ENCODE data around the gene XYLB.
"Not testable (repeated sequence)": the region's sequence is repeated elsewhere in the genome, so short reads cannot be mapped to it uniquely, and the experiment has no call there.

The XYLB gene

DNA sequence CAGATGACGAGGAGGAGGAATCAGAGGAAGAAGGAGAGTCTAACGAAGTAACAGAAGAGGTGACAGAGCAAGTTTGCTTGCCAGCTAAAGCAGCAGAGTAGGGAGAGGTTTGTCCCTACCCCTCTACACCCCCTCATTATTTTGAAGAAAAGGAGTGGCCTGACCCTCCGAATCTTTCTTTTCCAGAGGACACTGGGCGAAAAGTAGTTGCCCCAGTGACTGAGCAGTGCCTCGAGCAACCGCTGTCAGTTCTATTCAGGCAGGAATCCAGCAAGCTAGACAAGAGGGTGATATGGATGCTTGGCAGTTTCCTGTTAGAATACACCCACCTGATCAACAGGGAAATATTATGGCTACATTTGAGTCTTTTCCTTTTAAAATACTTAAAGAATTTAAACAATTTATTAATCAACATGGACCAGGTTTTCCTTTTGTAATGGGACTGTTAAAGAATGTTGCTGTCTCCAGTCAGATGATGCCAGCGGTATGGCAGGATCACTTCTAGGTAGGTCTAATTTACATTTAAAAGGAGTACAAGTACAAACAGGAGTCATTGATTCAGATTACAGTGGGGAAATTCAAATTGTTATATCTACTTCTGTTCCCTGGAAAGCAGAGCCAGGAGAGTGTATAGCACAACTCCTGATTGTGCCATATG, 75.2 kb downstream of the XYLB start:
- TF ChIP-seq, protein P1, sequence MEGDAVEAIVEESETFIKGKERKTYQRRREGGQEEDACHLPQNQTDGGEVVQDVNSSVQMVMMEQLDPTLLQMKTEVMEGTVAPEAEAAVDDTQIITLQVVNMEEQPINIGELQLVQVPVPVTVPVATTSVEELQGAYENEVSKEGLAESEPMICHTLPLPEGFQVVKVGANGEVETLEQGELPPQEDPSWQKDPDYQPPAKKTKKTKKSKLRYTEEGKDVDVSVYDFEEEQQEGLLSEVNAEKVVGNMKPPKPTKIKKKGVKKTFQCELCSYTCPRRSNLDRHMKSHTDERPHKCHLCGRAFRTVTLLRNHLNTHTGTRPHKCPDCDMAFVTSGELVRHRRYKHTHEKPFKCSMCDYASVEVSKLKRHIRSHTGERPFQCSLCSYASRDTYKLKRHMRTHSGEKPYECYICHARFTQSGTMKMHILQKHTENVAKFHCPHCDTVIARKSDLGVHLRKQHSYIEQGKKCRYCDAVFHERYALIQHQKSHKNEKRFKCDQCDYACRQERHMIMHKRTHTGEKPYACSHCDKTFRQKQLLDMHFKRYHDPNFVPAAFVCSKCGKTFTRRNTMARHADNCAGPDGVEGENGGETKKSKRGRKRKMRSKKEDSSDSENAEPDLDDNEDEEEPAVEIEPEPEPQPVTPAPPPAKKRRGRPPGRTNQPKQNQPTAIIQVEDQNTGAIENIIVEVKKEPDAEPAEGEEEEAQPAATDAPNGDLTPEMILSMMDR (conservative IDR thresholded peaks at IDR 0.05; ENCODE audit: low read depth, low read length): no peak
- H3K4me3 ChIP-seq (ENCODE audit: low read depth, low read length): no peak overlapping the region
- DNase-seq (ENCODE audit: low read depth): no peak

DNA sequence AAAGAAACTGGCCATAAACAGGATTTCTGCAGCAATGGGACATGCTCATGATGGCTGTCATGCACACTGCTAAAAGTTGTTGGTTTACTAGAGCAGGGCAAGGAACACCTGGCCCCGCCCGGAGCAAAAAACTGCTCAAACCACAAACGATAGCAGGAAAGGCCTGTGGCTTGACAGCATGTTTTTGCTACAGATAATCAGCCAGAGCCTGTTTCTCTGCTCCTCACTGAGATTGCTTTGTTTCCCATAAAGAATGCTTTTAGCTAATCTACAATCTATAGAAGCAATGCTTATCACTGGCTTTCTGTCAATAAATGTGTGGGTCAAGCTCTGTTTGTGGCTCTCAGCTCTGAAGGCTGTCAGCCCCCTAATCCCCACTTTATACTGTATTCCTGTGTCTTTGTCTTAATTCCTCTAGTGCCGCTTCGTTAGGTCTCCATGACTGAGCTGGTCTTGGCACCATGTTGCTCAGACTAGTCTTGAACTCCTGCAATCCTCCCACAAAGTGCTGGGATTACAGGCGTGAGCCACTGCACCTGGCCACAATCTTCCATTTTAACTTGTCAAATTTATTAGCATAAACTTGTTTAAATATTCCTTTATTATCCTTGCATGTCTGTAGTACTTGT, 80.3 kb downstream of the XYLB start:
- H3K4me3 ChIP-seq (ENCODE audit: low read depth, low read length): not testable (repeated sequence)

DNA sequence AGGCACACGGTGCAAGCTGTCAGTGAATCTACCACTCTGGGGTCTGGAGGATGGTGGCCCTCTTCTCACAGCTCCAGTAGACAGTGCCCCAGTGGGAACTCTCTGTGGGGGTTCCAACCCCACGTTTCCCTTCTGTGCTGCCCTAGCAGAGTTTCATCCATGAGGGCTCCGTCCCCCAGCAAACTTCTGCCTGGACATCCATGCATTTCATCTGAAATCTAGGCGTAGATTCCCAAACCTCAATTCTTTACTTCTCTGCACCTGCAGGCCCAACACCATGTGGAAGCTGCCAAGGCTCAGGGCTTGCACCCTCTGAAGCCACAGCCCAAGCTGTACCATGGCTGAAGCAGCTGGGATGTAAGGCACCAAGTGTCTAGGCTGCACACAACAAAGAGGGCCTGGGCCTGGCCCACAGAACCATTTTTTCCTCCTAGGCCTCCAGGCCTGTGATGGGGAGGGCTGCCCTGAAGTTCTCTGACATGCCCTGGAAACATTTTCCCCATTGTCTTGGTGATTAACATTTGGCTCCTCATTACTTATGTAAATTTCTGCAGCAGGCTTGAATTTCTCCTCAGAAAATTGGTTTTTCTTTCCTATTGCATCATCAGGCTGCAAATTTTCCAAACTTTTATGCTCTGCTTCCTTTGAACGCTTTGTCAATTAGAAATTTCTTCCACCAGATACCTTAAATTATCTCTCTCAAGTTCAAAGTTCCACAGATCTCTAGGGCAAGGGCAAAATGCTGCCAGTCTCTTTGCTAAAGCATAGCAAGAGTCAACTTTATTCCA, 86.5 kb downstream of the XYLB start:
- not testable (repeated sequence) for H3K4me3 ChIP-seq (ENCODE audit: low read depth, low read length); DNase-seq (ENCODE audit: low read depth)

More for the DNA sequence above, 80.3 kb downstream of the XYLB start:
- not testable (repeated sequence) for DNase-seq (ENCODE audit: low read depth)

DNA sequence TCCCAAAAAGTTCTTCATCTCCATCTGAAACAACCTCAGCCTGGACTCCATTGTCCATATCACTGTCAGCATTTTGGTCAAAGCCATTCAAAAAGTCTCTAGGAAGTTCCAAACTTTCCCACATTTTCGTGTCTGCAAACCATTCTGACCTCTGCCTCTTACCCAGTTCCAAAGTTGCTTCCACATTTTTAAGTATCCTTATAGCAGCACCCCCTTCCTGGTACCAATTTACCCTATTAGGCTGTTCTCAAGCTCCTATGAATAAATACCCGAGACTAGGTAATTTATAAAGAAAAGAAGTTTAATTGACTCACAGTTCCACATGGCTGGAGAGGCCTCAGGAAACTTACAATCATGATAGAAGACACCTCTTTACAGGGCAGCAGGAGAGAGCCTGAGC, 87.1 kb downstream of the XYLB start:
- H3K4me3 ChIP-seq (ENCODE audit: low read depth, low read length); DNase-seq (ENCODE audit: low read depth): not testable (repeated sequence)

DNA sequence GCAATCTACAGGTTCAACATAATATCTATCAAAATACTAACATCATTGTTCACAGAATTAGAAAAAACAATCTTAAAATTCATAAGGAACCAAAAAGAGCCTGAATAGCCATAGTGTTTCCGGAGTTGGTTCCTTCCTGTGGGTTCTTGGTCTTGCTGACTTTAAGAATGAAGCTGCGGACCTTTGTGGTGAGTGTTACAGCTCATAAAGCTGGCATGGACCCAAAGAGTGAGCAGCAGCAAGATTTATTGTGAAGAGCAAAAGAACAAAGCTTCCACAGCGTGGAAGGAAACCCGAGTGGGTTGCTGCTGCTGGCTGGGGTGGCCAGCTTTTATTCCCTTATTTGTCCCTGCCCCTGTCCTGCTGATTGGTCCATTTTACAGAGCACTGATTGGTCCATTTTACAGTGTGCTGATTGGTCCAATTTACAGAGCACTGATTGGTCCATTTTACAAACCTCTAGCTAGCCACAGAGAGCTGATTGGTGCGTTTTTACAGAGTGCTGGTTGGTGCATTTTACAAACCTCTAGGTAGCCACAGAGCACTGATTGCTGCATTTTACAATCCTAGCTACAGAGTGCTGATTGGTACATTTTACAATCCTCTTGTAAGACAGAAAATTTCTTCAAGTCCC, 92.0 kb downstream of the XYLB start:
- H3K4me3 ChIP-seq (ENCODE audit: low read depth, low read length): not testable (repeated sequence)
- peak; percentile 59 for DNase-seq (ENCODE audit: low read depth)

DNA sequence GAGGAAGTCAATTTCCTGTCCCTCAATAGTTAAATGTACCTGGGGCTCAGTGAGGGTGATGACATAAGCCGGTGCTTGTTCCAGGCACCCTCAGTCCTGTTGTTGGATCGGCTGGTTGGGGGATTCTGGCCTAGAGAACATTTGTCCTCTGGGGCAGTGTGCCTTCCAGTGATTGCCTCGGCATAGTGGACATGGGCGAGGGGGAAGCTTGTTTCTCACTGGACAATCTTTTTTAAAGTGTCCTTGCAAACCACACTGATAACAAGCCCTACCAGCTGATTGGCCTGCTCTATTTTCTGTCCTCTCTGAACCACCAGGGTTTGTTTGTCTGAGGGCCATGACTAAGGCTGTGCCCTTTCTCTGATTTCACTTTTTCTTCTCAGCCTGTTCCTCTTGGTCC, 96.6 kb downstream of the XYLB start:
- not testable (repeated sequence) for DNase-seq (ENCODE audit: low read depth)

DNA sequence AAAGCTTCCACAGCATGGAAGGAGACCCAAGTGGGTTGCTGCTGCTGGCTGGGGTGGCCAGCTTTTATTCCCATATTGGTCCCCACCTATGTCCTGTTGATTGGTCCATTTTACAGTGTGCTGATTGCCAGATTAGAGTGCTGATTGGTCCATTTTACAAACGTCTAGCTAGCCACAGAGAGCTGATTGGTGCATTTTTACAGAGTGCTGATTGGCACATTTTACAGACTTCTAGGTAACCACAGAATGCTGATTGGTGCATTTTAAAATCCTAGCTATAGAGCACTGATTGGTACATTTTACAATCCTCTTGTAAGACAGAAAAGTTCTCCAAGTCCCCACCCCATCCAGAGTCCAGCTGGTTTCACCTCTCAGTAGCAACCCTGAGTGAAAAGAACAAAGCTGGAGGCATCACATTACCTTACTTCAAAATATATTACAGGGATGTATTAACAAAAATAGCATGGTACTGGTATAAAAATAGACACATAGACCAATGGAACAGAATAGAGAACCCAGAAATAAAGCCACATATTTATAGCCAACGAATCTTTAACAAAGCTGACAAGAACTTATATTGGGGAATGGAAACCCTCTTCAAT, 99.6 kb downstream of the XYLB start:
- TF ChIP-seq, protein P1 (conservative IDR thresholded peaks at IDR 0.05; ENCODE audit: low read depth, low read length): no peak
- H3K4me3 ChIP-seq (ENCODE audit: low read depth, low read length): no peak overlapping the region
- DNase-seq (ENCODE audit: low read depth): no peak

More for the DNA sequence above, 96.6 kb downstream of the XYLB start:
- H3K4me3 ChIP-seq (ENCODE audit: low read depth, low read length): not testable (repeated sequence)

DNA sequence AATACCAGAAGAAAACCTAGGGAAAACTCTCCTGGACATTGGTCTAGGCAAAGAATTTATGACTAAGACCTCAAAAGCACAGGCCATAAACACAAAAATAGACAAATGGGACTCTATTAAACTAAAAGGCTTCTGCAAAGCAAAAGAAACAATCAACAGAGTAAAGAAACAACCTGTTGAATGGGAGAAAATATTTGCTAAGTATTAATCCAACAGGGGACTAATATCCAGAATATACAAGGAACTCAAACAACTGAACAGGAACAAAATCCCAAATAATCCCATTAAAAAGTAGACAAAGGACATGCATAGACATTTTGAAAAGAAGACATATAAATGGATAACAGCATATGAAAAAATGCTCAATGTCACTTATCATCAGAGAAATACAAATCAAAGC, 100.2 kb downstream of the XYLB start:
- DNase-seq (ENCODE audit: low read depth): no peak
- TF ChIP-seq, protein P1 (conservative IDR thresholded peaks at IDR 0.05; ENCODE audit: low read depth, low read length): no peak
- H3K4me3 ChIP-seq (ENCODE audit: low read depth, low read length): no peak overlapping the region

DNA sequence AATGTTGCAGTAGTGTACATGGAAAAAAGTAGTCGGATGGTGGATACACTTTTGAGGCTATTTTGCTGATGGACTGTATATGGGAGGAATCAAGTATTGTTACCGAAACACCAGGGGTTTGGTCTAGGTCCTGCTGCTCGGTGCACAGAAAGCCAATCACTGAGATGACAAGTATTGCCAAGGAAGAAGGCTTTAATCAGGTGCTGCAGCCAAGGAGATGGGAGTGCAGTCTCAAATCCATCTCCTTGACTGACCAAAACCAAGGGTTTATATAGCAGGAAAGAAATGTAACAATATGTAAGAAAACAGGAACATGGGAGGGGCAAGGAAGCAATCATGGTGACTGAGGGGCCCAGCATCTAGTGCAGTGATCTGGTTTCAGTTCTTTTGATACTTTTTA, 104.3 kb downstream of the XYLB start:
- TF ChIP-seq, protein P1 (conservative IDR thresholded peaks at IDR 0.05; ENCODE audit: low read depth, low read length): no peak
- no peak for DNase-seq (ENCODE audit: low read depth)
- H3K4me3 ChIP-seq (ENCODE audit: low read depth, low read length): no peak overlapping the region

All from choroid plexus epithelial cell (primary cell).